Activated naive CD4-positive, alpha-beta T cell treated with anti-CD3 and anti-CD28 coated beads, Interleukin-2, amount 10 ng/mL, durations not matched to agents 7 days and 5 days (primary cell): ENCODE data around the gene COL21A1.

ENCODE experiments used
- CTCF ChIA-PET: fragments of 350-600 bp; sonication (Branson Sonifier 250); formaldehyde crosslinking; loops from one replicate; lab custom pipeline; 2021; ENCODE audit warnings: antibody characterized with exemption; lab: Charles Lee
- DNase-seq: peaks from one replicate; pipeline ENCODE4 v3.0.0-alpha.2; 2020
- H3K27ac Mint-ChIP-seq: one replicate; pipeline ENCODE4 v1.8.0; 2021; ENCODE audit warnings: mild to moderate bottlenecking, moderate library complexity, mixed read lengths
- H3K27me3 Mint-ChIP-seq: one replicate; pipeline ENCODE4 v1.8.0; 2021; ENCODE audit warnings: mild to moderate bottlenecking, mixed read lengths
- H3K36me3 Mint-ChIP-seq: one replicate; pipeline ENCODE4 v1.8.0; 2021; ENCODE audit warnings: mixed read lengths
- H3K4me1 Mint-ChIP-seq: one replicate; pipeline ENCODE4 v1.8.0; 2021; ENCODE audit warnings: mixed read lengths
- H3K4me3 Mint-ChIP-seq: one replicate; pipeline ENCODE4 v1.8.0; 2021; ENCODE audit warnings: mild to moderate bottlenecking, moderate library complexity, mixed read lengths
- H3K9me3 Mint-ChIP-seq: one replicate; pipeline ENCODE4 v1.8.0; 2021; ENCODE audit warnings: mixed read lengths

Gene COL21A1

GRCh38 chr6:56148488-56149186 is 98.7 kb downstream of the COL21A1 start:
- Mint-ChIP-seq H3K27me3 (no peaks in the 10 kb centered on the region), H3K36me3 (no peaks in the 10 kb centered on the region), H3K9me3 (peaks cover 8% of the 10 kb centered on the region), H3K27ac (no peak overlapping the region), H3K4me3 (no peak overlapping the region), H3K4me1 (no peaks in the 10 kb centered on the region)
- DNase-seq = no peak
- CTCF ChIA-PET = no interaction called here

DNA sequence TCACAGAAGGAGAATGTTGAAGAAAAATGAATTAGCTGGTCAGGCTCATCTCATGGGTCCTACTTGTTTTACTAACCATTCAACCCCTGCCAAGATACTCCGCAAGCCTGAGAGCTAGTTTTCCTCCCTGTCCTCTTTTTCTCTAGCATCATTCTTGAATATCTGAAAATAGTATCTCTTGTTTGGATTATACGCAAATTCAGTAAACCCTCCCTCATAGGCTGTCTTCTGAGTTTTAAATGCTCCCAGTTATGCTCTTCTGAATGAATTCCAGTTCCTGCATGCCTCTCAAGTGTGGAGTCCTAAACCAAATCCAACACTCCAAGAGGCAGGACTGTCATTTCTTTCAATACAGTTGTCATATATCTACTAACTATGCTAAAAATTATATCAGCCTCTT is 99.6 kb downstream of the COL21A1 start:
- CTCF ChIA-PET = no interaction called here
- H3K27me3 Mint-ChIP-seq = no peaks in the 10 kb centered on the region
- no peak for DNase-seq
- H3K36me3 Mint-ChIP-seq = no peaks in the 10 kb centered on the region
- no peak overlapping the region for H3K4me3 Mint-ChIP-seq
- no peaks in the 10 kb centered on the region for H3K4me1 Mint-ChIP-seq
- peaks cover 10% of the 10 kb centered on the region for H3K9me3 Mint-ChIP-seq
- no peak overlapping the region for H3K27ac Mint-ChIP-seq

DNA sequence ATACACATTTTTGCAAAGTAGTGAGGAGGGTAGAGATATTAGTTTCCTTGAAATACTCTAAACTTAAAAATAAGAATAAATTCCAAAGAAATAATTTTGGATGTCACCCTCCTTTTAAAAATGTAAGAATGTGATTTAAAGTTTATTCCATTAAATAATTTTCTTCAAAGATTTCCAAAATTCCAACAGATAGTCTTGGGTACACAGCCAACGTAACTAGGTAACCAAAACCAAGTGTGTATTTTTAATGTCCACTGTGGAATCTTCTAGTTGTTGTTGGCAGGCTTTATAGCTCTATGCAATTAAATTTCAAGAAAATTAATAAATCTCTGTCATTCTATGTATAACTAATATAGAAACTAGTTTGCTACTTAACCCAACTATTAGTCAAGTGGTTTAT is 101.3 kb downstream of the COL21A1 start:
- no peaks in the 10 kb centered on the region for H3K27me3 Mint-ChIP-seq
- peaks cover 10% of the 10 kb centered on the region for H3K9me3 Mint-ChIP-seq
- CTCF ChIA-PET = no interaction called here

GRCh38 chr6:56145616-56146015 is 101.8 kb downstream of the COL21A1 start:
- no peak for DNase-seq
- CTCF ChIA-PET = no interaction called here
- Mint-ChIP-seq H3K36me3 (no peaks in the 10 kb centered on the region), H3K4me1 (no peaks in the 10 kb centered on the region), H3K27me3 (no peaks in the 10 kb centered on the region), H3K4me3 (no peak overlapping the region), H3K27ac (no peak overlapping the region), H3K9me3 (peaks cover 10% of the 10 kb centered on the region)

More for the DNA sequence above, 101.3 kb downstream of the COL21A1 start:
- no peak overlapping the region for H3K27ac Mint-ChIP-seq
- no peak overlapping the region for H3K4me3 Mint-ChIP-seq
- H3K4me1 Mint-ChIP-seq = no peaks in the 10 kb centered on the region
- H3K36me3 Mint-ChIP-seq = no peaks in the 10 kb centered on the region
- no peak for DNase-seq

DNA sequence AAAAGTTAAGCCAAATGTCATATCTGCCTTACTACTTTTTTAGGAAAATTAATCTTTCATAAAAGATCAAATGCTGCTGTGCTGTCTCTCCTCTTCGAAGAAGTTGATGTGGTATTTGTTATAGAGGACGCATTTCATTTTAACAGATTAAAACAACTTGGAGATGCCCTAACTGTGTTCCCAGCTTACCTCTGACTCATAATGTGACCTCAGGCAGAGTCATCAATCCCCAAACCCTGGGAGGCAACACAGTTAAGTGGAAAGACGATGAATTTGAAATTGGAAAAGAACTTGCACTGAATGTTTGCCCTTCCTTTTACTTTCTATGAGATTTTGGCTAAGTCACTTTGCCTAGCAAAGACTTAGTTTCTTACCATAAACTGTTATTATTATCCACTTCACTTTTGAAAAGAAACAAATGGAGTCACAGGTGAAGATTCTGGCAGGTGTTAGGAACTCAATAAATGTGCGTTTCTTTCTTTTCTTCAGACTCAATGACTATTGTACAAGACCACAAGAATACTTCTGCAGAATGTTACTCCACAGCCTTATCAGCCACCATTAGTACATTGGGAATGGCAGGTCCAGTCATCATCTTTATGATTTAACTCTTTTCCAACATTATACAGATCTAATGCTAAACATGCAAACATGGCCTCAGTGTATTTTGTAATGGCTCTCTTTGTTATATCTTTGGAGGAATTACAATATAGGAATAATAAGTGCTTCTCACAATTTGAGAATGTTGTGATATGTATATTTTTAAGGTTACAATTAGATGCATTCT is 102.6 kb downstream of the COL21A1 start:
- DNase-seq = no peak
- no peaks in the 10 kb centered on the region for H3K36me3 Mint-ChIP-seq
- H3K9me3 Mint-ChIP-seq = peaks cover 10% of the 10 kb centered on the region
- H3K27me3 Mint-ChIP-seq = no peaks in the 10 kb centered on the region
- no peaks in the 10 kb centered on the region for H3K4me1 Mint-ChIP-seq
- no peak overlapping the region for H3K4me3 Mint-ChIP-seq
- CTCF ChIA-PET = no interaction called here
- no peak overlapping the region for H3K27ac Mint-ChIP-seq

DNA sequence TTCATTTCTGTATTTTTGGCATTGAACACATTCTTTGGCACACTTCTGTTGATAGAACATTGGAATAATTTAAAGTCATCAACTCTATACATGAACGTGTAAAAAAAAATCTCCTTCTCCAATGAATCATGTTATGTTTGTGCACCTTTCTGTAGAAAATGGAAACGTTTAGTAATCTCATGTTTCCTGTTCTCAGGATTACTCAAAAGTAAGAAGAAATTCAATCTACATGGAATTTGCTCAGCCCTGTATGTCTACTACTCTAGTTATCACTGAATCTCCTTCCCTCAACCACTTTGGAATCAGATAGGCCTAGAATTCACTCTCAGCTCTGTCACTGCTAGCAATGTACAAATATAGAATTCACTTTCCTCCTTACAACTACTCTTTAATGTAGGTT is 103.6 kb downstream of the COL21A1 start:
- Mint-ChIP-seq H3K9me3 (peaks cover 10% of the 10 kb centered on the region), H3K4me3 (no peak overlapping the region), H3K27me3 (no peaks in the 10 kb centered on the region), H3K4me1 (no peaks in the 10 kb centered on the region), H3K27ac (no peak overlapping the region), H3K36me3 (no peaks in the 10 kb centered on the region)
- DNase-seq = no peak
- CTCF ChIA-PET = no interaction called here

DNA sequence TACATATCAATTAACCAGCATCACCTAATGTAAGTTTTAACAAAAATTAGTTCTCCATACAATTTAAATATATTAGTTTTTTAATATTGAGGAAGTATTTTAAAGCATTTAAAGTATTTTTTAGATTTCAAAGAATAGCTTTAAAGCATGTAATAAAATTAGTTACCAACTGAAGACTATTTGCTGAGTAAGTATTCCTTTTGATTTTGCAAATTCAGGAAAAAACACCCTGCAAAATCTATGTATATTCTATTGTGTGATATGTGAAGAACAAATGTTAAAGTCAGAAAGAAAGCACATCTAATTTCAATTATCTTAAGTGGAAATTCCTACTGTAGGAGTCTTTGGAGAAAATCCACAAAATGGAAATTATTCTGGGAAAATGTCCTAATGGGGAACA is 107.3 kb downstream of the COL21A1 start:
- DNase-seq = no peak
- Mint-ChIP-seq H3K4me1 (no peaks in the 10 kb centered on the region), H3K36me3 (no peaks in the 10 kb centered on the region), H3K27ac (no peak overlapping the region), H3K4me3 (no peak overlapping the region), H3K9me3 (peaks cover 7% of the 10 kb centered on the region), H3K27me3 (no peaks in the 10 kb centered on the region)
- CTCF ChIA-PET = no interaction called here

- no peak for DNase-seq
- Mint-ChIP-seq H3K9me3 (peaks cover 16% of the 10 kb centered on the region), H3K4me3 (no peak overlapping the region)
These were observed 131.7 kb downstream of the COL21A1 start for GRCh38 chr6:56115715-56116114.

GRCh38 chr6:56109149-56109548 is 138.2 kb downstream of the COL21A1 start:
- H3K4me3 Mint-ChIP-seq = no peak overlapping the region
- no peaks in the 10 kb centered on the region for H3K4me1 Mint-ChIP-seq
- H3K9me3 Mint-ChIP-seq = peaks cover 8% of the 10 kb centered on the region
- CTCF ChIA-PET = no interaction called here
- no peak overlapping the region for H3K27ac Mint-ChIP-seq
- H3K27me3 Mint-ChIP-seq = no peaks in the 10 kb centered on the region
- H3K36me3 Mint-ChIP-seq = no peaks in the 10 kb centered on the region
- DNase-seq = no peak

More at GRCh38 chr6:56115715-56116114, 131.7 kb downstream of the COL21A1 start:
- H3K4me1 Mint-ChIP-seq = no peaks in the 10 kb centered on the region
- no peaks in the 10 kb centered on the region for H3K27me3 Mint-ChIP-seq
- H3K27ac Mint-ChIP-seq = no peak overlapping the region
- CTCF ChIA-PET = no interaction called here
- no peaks in the 10 kb centered on the region for H3K36me3 Mint-ChIP-seq

- no peaks in the 10 kb centered on the region for H3K4me1 Mint-ChIP-seq
- no peak overlapping the region for H3K4me3 Mint-ChIP-seq
- CTCF ChIA-PET = no interaction called here
- H3K36me3 Mint-ChIP-seq = no peaks in the 10 kb centered on the region
- peaks cover 4% of the 10 kb centered on the region for H3K9me3 Mint-ChIP-seq
- no peaks in the 10 kb centered on the region for H3K27me3 Mint-ChIP-seq
- no peak overlapping the region for H3K27ac Mint-ChIP-seq
- no peak for DNase-seq
These were observed 141.1 kb downstream of the COL21A1 start for GRCh38 chr6:56106231-56106630.

DNA sequence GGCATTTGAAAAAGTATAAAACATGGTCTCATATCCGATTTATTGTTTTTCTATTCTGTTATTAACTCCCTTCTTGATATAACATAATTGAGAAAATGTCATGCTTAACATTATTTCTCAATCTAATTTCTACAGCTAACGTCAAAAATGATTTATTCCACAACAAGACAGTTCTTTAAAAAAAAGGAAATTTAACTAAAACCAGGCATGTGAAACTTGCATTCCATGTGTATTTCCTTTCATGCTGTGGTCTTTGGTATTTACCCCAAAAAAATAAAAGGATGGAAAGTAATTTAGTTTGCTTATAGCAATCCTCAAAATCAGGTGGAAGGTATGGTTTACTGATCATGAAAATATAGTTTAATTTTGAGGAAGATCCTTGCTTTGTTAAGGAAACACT is 142.8 kb downstream of the COL21A1 start:
- DNase-seq = no peak
- Mint-ChIP-seq H3K27me3 (no peaks in the 10 kb centered on the region), H3K4me3 (no peak overlapping the region), H3K27ac (no peak overlapping the region), H3K4me1 (no peaks in the 10 kb centered on the region), H3K36me3 (no peaks in the 10 kb centered on the region), H3K9me3 (peaks cover 4% of the 10 kb centered on the region)
- CTCF ChIA-PET = no interaction called here

DNA sequence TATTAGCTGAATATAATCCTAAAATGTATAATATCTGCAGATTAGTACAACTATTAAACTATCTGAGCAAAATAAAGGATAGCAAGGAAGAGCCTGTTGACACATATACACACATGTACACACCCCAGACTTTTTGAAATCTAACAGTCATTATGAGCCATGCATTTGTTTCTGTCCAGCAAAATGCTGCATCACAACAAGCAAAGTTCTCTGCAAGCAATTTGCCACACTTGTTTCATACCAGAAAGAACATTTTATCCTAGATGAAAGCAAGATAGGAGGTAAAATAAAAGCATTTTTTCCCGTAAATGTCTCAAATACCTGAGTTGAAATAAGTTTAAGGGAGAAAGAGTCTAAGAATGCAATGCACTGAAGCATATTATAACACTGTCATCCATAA is 145.2 kb downstream of the COL21A1 start:
- H3K4me3 Mint-ChIP-seq = no peak overlapping the region
- no peak for DNase-seq
- no peak overlapping the region for H3K27ac Mint-ChIP-seq
- no peaks in the 10 kb centered on the region for H3K36me3 Mint-ChIP-seq
- no peaks in the 10 kb centered on the region for H3K27me3 Mint-ChIP-seq
- H3K4me1 Mint-ChIP-seq = no peaks in the 10 kb centered on the region
- peaks cover 6% of the 10 kb centered on the region for H3K9me3 Mint-ChIP-seq
- CTCF ChIA-PET = no interaction called here

- CTCF ChIA-PET = no interaction called here
- H3K4me3 Mint-ChIP-seq = no peak overlapping the region
- no peak for DNase-seq
- H3K36me3 Mint-ChIP-seq = no peaks in the 10 kb centered on the region
- H3K27ac Mint-ChIP-seq = no peak overlapping the region
- H3K27me3 Mint-ChIP-seq = no peaks in the 10 kb centered on the region
- no peaks in the 10 kb centered on the region for H3K4me1 Mint-ChIP-seq
- H3K9me3 Mint-ChIP-seq = peaks cover 3% of the 10 kb centered on the region
These were observed 146.2 kb downstream of the COL21A1 start for GRCh38 chr6:56101141-56101553.

GRCh38 chr6:56096946-56097621 is 150.3 kb downstream of the COL21A1 start:
- H3K27me3 Mint-ChIP-seq = no peaks in the 10 kb centered on the region
- no peak overlapping the region for H3K27ac Mint-ChIP-seq
- CTCF ChIA-PET = no interaction called here

More at GRCh38 chr6:56096946-56097621, 150.3 kb downstream of the COL21A1 start:
- no peak overlapping the region for H3K4me3 Mint-ChIP-seq
- DNase-seq = no peak
- peaks cover 4% of the 10 kb centered on the region for H3K9me3 Mint-ChIP-seq
- H3K36me3 Mint-ChIP-seq = no peaks in the 10 kb centered on the region
- H3K4me1 Mint-ChIP-seq = no peaks in the 10 kb centered on the region
